NK-92 (cell line): ENCODE data around the gene INO80D.
"Not testable (repeated sequence)": the region's sequence is repeated elsewhere in the genome, so short reads cannot be mapped to it uniquely, and the experiment has no call there.

Experiments used
- DNase-seq: peaks from one replicate; lab custom pipeline; 2025; ENCODE audit not compliant: unreplicated experiment; lab: John Stamatoyannopoulos, UW

Gene INO80D

GRCh38 chr2:206085742-206086445, at the start of gene INO80D:
Gene INO80D, minus strand, starts transcription at chr2:206086174. Its CDS starts 23,158 bp downstream, at chr2:206063016.
- DNase-seq = no peak

- no peak for DNase-seq
Observed at GRCh38 chr2:206127656-206128055, 41.7 kb upstream of the INO80D start.

GRCh38 chr2:206125901-206126300, 39.9 kb upstream of the INO80D start:
- no peak for DNase-seq

GRCh38 chr2:206122569-206122968, 36.6 kb upstream of the INO80D start:
- DNase-seq = not testable (repeated sequence)

- DNase-seq = no peak
Observed at GRCh38 chr2:206116278-206116677, 30.3 kb upstream of the INO80D start.

GRCh38 chr2:206115026-206115578, 29.1 kb upstream of the INO80D start:
- DNase-seq = no peak

GRCh38 chr2:206112846-206113547, 27.0 kb upstream of the INO80D start:
- no peak for DNase-seq

- no peak for DNase-seq
Observed at GRCh38 chr2:206112108-206112507, 26.1 kb upstream of the INO80D start.

GRCh38 chr2:206108713-206109112, 22.7 kb upstream of the INO80D start:
- DNase-seq = no peak

GRCh38 chr2:206105541-206105940, 19.6 kb upstream of the INO80D start:
- no peak for DNase-seq

GRCh38 chr2:206105038-206105437, 19.1 kb upstream of the INO80D start:
- no peak for DNase-seq

- not testable (repeated sequence) for DNase-seq
Observed at GRCh38 chr2:206098872-206099271, 12.9 kb upstream of the INO80D start.

- DNase-seq = no peak
Observed at GRCh38 chr2:206098471-206098870, 12.5 kb upstream of the INO80D start.

GRCh38 chr2:206096876-206097275, 10.9 kb upstream of the INO80D start:
- DNase-seq = no peak

GRCh38 chr2:206095536-206096332, 9.8 kb upstream of the INO80D start:
- no peak for DNase-seq

GRCh38 chr2:206092297-206092696, 6.3 kb upstream of the INO80D start:
- no peak for DNase-seq

GRCh38 chr2:206088248-206088647, 2.3 kb upstream of the INO80D start:
- DNase-seq = no peak

- no peak for DNase-seq
Observed at GRCh38 chr2:206086716-206087350, 859 bp upstream of the INO80D start.

- DNase-seq = no peak
Observed at GRCh38 chr2:206084870-206085741, 868 bp downstream of the INO80D start.

GRCh38 chr2:206084439-206084869, 1.5 kb downstream of the INO80D start:
- DNase-seq = no peak
